DMS114 treated with DMSO at 0.1 percent for 48 hours (cell line): ENCODE results near the gene MTA2.
"Not testable (repeated sequence)": the region's sequence is repeated elsewhere in the genome, so short reads cannot be mapped to it uniquely, and the experiment has no call there.

Experiments
- DNase-seq: peaks from one replicate; lab custom pipeline; 2025; ENCODE audit not compliant: unreplicated experiment; lab: John Stamatoyannopoulos, UW

Gene MTA2

DNA sequence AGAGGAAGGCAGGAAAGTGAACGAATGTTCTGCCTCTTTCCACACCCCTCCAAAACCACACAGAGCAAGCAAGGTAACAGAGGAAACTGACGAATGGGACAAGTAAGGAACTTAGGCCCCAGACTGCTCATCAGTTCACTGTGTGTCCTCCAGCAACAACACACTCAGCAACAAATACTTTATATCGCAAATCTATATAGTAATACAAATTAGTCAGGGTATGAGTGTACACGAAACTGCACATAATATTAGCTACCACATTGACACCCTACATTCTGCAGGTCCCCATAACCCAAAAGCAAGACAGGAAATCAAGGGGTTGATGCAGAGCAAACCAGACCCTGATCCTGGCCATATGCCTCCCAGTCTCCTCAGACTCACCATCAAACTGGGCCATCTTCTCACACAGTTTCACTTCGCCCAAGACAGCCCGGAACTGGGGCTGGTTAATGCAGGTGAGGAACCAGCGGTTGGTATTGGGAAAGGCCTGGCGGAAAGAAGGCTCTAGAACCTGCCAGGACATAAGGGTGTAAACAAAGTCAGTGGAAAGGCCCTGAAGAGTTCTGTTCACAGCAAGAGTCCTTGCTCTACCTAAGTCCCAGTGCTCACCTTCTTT, 34.5 kb downstream of the MTA2 start:
- no peak for DNase-seq

DNA sequence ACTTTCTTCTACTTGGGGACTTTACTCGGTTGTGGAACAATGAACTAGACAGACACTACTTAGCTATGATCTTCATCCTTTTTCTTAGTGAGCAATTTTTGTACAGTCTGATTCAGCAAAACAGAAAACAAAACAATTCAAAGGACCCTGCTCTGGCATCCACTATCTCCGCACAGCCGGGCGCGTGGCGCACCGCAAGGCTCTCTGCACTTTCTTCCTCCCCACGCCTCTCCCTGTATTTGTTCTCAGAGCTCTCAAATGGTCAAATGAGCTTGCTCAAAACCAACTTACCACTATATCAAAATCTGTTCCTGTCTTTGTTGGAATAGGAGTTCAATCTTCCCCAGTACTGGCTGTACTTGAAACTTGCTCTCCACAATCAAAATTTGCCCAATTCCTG, 35.4 kb downstream of the MTA2 start:
- DNase-seq, result no peak

DNA sequence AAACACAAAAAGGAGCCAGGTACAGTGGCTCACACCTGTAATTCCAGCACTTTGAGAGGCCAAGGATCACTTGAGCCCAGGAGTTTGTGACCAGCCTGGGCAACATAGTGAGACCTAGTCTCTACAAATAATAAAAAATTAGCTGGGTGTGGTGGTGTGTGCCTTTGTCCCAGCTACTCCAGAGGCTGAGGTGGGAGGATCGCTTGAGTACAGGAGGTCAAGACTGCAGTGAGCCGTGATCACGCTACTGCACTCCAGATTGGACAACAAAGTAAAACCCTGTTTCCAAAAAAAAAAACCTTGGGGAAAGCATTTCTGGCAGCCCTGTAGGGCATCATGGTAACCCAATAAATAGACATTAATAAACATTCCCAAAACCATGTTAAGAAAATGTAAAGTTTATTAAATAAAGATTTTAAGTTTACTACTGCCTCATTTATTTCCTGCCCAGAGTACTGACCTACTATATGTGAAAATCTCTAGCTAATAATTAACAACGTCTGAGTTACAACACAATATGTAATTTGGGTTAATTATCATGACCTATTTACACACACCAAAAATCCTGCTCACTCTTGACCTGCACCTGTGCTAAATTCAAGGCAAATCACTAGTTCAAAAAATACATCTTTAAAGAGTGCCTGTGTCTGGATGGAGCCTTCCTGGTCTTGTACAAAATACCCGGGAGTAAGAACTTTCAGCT, 36.4 kb downstream of the MTA2 start:
- no peak for DNase-seq

DNA sequence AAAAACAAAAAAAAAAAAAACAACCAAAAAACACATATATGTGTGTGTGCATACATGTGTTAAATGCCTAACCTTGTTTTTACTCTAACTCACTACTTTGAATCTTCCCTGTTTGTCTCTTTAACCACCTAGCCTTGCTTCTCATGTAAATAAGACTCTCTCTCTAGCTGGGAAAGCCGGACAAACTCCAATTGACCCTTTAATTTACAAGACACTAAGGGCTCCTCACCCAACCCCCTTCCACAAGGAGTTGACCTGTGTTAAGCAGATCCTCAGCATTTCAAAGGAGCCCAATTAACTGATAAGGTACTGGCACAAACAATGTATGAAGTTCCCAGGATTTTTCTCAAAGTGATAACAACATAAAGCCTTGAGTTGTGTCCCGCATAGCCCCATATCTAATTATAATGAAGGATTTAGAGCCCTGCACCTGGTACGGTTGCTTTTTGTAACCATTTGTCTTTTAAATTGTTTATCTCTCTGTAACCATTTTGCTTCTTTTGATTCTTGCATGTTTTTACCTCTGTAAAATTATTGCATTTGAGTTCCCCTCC, 39.9 kb downstream of the MTA2 start:
- DNase-seq, result not testable (repeated sequence)

DNA sequence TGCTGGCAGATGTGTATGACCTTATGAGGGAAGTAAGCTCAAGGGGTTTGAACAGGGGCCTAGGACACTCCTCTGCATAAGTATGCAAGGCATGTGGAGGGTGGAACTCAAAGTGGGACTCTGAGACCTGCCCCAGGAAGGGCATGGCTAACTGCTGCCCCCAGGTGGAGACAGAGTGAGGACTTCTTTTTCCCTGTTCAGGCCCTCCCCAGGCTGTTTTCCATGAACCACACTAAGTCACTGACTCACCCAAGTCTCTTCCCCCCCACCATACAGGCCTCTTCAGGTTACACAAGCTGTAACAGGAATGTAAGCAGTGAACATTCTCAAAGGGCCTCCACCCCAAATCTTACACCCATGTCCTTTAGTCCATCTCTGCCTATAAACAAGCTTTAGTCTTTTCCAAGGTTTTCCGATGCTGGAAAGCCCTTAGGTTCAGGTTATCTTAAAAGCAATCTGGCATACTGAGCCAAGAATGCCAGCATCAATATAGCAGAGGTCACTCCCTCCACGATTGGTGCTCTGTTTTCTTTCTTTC, 41.0 kb downstream of the MTA2 start:
- DNase-seq, result peak; percentile 74

DNA sequence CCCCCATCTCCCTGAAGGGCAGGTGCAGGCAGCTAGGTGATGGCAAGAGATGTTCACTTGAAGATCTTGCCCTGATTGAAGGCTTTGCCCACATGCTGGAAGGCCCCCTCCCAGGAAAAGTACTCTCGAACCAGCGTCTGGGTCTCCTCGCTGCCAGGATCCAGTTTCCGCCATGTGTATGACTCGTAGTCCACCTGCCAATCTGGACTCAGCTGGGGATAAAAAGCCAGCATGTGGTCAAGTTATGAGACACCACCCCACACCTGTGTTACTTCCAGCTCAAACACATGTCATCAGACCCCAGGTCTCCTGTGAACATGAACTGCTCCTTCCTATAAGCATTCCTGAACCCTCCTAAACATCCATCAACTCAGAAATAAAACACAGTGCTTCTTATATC, 42.0 kb downstream of the MTA2 start:
- not testable (repeated sequence) for DNase-seq

DNA sequence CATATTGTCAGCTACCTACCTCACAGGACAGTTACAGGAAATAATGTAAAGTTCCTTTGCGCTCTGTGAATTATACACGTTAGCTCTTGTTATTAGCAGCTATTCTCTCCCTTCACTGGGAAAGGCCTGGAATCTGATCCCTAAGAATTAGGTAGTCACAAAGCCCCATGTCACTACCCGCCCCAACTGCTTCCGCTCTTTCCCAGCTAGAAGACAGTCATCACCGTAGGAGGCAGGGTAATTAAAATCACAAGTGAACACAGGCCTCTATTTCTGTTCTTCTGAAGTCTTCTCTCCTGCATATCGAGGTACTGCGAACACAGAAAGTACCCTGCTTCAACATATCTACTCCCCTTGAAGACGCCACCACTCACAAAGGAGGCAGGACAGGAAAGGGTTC, 42.5 kb downstream of the MTA2 start:
- DNase-seq, result no peak

DNA sequence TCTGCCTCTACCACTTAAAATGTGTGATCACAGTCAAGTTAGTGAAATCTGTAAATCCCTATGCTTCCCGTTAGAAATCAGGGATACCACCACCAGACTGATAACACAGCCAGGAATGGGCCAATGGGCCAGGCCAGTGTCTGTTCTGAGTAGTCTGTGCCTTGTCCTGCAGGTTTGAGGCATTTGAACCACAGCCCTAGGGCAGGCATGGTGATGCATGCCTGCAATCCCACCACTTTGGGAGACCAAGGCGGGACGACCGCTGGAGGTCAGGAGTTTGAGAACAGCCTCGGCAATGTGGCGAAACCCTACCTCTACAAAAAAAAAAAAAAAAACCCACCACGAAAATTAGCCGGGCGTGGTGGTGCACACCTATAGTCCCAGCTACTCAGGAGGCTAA, 43.0 kb downstream of the MTA2 start:
- DNase-seq, result no peak

DNA sequence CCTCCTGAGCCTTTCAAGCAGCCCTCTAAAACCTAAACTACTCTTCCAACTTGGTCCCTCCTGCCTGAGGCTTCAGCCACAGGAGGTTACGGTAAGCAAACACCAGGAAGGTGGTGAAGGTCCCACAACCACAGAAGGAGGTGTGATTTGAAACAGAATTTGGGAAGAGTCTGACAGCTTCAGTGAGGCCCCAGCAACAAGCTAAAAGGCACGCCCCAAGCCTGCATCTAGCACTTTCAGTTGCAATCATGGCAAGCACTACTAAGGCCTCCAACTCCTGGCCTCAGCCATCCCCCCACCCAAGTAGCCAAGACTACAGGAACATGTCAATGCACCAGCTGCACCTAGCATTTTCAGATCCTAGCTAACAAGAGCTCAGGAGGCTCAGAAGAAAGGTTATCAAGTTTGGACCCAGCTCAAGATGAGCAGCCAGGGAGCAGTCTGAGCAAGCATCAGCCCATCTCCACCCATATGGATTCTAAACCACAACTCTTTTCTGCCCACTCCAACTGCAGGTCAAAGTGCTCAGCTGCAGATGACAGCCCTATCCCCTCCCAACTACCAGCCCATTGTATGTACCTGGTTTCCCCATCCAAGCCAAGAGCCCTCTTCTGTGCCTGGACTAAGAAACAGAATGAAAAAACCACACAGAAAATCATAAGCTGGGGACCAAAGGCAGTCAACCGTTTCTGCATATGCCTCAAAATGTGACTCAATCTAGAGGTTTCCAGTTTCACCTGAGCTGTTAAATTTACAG, 44.6 kb downstream of the MTA2 start:
- DNase-seq, result no peak

DNA sequence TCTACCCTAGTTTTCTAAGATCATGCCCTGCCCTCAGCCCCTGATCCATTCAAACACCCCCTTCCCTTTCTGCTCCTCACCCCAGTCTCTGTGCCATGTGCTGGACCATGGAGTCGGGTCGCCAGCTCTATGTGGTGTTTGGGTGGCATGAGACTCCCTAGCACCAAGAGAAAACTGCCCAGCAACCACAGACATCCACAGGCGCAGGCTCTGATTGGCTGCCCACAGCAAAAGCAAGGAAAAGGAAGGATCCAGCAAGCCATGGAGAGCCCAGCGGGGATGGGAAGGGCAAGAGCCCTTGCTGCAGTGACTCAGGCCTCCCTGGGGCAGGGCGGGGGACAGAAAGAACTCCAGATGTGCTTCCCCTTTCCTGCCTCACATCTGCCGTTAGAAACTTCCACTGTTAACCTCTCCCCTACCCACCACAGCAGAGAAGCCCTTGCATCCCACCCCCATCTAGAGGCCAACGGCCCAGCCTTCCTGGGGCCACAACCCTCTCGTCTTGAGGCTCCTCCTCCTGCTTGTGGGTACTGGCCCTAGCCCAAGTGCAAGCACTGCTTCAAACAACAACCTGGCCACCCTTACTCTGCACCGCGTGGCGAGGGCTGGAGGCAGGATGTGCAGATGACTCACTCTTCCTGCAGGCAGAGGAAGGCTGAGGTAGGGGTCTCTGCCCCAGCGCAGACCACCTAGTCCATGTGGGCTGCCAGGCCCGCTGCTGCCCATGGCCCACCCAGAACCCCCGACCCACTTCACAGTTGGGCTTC, 45.4 kb downstream of the MTA2 start:
- DNase-seq, result peak; percentile 87

DNA sequence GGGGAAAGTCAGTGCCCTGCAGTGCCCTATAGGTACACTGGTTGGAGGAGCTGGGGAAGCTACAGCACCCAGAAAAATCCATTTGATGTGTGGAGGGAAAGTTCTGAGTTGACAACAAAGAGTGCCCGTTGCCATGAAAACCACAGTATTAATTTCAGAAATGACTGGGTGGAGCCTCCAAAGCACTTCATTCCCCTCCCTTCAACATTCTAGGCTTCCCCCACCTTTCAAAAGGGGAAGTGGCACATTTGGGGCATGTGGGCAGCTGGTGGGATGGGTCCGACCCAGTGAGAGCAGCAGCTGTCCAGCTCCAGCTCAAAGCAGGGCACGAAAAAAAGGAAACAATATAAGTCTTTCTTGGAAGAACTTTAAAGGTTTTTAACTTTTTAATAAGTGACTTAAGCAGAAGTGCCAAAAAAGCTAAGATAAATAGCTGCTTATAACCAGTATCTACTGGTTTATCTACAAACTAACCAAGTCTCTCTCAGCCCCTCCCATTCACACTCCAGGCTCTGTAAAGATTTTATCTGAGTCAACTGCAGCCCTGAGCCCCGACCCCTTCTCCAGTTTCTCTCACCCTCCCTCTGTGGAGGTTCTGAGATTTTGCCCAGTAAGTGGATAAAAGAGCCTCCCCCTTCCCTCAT, 46.1 kb downstream of the MTA2 start:
- DNase-seq, result no peak

DNA sequence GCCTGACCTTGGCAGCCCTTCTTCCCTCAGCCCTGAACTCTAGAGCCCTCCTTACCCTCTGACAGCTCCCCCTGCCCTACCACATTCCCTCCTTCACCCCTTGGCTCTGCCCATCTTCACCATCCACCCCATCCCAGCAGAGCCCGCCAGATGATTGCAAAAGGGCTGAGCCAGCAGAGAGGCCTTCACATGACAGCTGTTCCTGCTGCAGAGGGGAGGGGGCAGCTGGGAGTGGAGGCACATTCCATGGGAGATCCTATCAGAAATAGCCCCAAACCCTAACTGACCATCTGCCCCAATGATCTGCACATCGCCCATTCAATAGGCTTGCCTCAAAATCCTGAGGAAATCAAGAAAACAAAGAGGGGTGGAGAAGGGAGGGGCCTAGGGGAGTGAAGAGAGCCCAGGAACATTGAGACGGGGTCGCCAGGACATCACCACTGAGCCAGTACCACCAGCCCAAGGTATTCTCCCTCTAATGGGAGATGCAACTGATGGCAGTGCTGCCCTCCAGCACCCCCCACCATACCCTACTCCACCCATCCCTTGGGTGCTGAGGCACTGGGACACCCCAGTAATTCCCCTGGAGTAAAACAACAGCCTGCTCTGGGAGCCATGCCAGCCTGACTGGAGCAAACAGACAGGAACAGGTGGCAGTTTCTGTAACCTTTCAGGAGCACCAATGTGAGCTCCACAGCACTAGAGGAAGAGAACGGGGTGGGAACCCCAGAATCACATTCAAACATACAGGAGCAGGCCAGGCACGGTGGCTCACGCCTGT, 47.1 kb downstream of the MTA2 start:
- no peak for DNase-seq

DNA sequence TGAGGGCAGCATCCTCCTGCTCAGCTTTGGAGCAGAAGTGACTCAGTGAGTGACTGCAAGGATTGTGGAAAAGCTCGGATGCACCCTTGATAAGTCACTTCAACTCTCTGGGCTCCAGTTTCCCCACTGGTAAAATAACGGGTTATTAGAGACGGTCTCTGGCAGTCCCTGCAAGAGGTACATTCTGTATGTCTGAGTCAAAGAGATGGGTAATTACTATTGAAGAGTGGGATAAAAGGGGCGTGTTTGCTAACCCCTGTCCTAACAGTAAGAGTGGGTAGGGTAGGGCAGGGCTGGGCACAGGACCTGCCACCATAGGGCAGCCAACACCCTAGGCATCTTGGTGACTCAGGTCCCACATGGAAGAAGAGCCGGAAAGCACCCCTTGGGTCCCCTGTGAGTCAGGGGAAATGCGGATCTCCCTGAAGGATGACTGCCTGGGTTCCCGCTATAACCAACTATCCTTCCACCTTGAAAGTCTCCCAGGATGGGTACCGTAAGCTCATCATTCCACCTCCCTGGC, 47.8 kb downstream of the MTA2 start:
- no peak for DNase-seq

DNA sequence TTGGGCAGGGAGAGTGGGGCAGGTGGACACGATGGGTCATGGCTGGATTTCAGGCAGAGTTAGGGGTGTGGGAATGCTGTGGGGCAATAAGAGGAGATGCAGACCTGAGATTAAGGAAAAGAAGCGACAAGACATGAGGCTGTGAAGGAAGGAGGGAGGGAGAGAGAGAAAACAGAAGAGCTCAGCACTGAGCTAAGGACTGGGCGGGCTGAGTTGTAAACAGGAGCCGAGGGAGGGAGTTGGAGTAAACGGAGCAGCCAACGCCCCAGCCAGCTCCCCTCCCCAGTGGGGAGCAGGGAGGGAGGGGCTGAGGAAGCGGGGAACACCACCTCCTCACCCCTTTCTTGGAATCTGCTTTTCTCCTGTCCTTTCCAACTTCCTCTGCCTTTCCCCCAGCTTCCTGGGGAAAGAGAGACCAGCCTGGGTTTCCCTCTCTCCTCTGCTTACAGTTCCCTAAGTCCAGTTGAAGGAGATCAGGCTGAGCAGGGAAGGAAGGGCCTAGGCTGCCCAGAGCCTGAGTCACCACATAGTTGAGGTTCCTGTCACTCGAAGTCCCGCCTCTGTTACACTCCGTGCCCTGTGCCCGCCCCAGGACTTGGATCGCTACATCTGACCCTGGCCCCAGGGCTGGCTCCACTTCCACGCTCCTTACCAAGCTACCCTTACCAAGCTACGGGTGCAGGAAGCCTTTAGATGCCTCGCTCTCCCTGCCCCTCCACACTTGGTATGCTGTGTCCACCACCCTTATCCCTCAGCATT, 48.4 kb downstream of the MTA2 start:
- DNase-seq, result peak; percentile 64

DNA sequence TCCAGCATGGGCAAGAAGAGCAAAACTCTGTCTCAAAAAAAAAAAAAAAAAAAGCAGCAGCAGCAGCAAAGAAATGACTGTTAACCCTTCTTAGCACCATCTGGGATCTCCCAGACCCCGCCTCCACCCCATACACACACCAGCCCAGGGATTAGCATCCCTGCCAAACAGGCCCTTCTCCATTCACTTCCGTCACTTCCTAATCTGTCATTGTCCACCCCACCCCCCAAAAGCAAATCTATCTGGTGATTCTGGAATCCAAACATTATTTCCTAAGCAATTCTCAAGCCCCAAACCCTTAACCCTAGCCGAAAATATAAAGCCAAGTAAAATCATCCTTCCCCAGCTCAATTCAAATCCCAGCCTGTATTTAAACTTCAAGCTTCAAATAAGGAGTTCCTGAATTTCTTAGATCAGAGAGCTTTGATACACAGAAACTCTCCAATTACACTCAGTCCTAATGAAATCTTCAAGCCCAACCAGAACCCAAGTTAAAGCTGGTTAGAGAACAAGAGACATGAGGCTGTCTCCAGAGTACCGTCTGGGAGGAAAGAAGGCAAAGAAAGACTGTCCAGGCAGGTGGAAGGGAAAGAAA, 49.1 kb downstream of the MTA2 start:
- no peak for DNase-seq

DNA sequence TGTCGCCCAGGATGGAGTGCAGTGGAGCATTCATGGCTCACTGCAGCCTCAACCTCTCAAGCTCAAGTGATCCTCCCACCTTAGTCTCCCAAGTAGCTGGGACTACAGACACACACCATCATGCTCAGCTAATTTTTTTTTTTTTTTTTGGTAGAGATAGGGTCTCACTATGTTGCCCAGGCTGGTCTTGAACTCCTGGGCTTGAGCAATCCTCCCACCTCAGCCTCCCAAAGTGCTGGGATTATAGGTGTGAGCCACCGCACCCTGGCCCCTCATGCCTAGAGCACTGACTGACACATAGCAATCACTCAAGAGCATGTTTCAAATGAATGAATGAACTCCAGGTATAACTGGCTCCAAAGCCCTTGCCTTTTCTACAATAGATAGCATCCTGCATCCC, 51.2 kb downstream of the MTA2 start:
- DNase-seq, result not testable (repeated sequence)

DNA sequence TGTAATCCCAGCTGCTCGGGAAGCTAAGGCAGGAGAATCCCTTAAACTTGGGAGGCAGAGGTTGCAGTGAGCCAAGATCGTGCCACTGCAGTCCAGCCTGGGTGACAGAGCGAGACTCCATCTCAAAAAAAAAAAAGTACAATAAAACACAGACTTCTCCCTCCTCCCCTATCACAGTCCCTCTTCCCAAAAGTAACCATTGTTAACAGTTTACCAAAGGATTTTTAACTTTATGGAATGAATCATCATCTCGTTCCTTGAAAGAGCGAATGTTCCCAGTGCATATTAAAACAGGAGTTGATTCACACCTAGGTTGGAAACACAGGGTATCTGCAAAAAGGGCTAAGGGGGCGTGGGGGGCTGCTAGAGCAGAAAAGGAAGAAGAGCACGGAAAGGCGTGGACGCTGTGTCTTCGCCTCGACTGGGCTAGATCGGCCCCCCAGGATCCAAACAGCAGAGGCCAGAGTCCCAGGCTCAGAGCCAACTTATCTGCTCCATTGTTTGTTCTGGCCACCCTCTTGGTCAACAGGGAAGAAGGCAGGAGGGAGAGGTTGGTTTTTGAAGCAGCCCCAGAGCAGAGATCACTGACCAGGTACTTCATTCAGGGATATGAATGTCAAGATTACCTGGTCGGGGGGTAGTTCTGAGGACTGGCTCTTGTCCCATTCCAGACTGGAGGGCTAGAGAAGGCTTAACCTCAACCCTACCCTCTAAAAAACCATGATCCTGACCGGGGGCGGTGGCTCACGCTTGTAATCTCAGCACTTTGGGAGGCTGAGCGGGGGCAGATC, 52.9 kb downstream of the MTA2 start:
- DNase-seq, result no peak
